ENCODE measurements around the gene MSN.
"Not testable (repeated sequence)": the region's sequence is repeated elsewhere in the genome, so short reads cannot be mapped to it uniquely, and the experiment has no call there.

MSN gene

GRCh38 chrX:65758505-65758904 is 91.1 kb downstream of the MSN start:
- H2BK120ac ChIP-seq (ENCODE audit: insufficient read depth, low read length, poor library complexity): no peak overlapping the region
- no peak overlapping the region for H3K4me2 ChIP-seq (ENCODE audit: low read length)
- no peak overlapping the region for H3K18ac ChIP-seq (ENCODE audit: low read length)
- H4K91ac ChIP-seq (ENCODE audit: low read depth, low read length): no peak overlapping the region
- H4K8ac ChIP-seq (ENCODE audit: low read depth, low read length): no peak overlapping the region
- no peak overlapping the region for H3K23ac ChIP-seq (ENCODE audit: low read length)
- no peaks in the 10 kb centered on the region for H3K9me3 ChIP-seq (ENCODE audit: insufficient read depth, low read depth, low read length)
- H4K12ac ChIP-seq (ENCODE audit: low read depth, low read length): no peak overlapping the region
- no peak overlapping the region for H2AFZ ChIP-seq (ENCODE audit: insufficient read depth, low read length, poor library complexity)
- no peaks in the 10 kb centered on the region for H3K79me2 ChIP-seq (ENCODE audit: control insufficient read depth, insufficient read depth, low read length, poor library complexity)
- no peak overlapping the region for H3K4me3 ChIP-seq (ENCODE audit: low read depth, low read length)
- no peak overlapping the region for H3K27ac ChIP-seq (ENCODE audit: low read depth, low read length)
- H2BK5ac ChIP-seq (ENCODE audit: low read depth, low read length, poor library complexity): no peak overlapping the region
- WGBS (ENCODE audit: extremely low coverage, insufficient coverage, insufficient read length): no CpG with 5 or more reads among the region's 1 CpG
- no peak overlapping the region for H2AK5ac ChIP-seq (ENCODE audit: low read length)
- no peak overlapping the region for H3K4ac ChIP-seq (ENCODE audit: low read depth, low read length)
- H3K36me3 ChIP-seq (ENCODE audit: control insufficient read depth in 1 of 2, insufficient read depth in 2 of 2, low read length in 2 of 2): no peaks in the 10 kb centered on the region
- H3K9ac ChIP-seq (ENCODE audit: low read length): no peak overlapping the region
- H3K14ac ChIP-seq (ENCODE audit: low read length): no peak overlapping the region
- no peaks in the 10 kb centered on the region for H3K27me3 ChIP-seq (ENCODE audit: insufficient read depth, low read length)
- H2BK12ac ChIP-seq (ENCODE audit: low read length): no peak overlapping the region
- H3K4me1 ChIP-seq (ENCODE audit: control insufficient read depth in 1 of 2, insufficient read depth in 2 of 2, low read length in 2 of 2): no peaks in the 10 kb centered on the region
- no peaks in the 10 kb centered on the region for H3K79me1 ChIP-seq (ENCODE audit: low read length)
- no peak for DNase-seq

GRCh38 chrX:65759525-65759924 is 92.1 kb downstream of the MSN start:
- H2AK5ac ChIP-seq (ENCODE audit: low read length); H3K4me2 ChIP-seq (ENCODE audit: low read length); H3K79me2 ChIP-seq (ENCODE audit: control insufficient read depth, insufficient read depth, low read length, poor library complexity); H3K4ac ChIP-seq (ENCODE audit: low read depth, low read length); H3K23ac ChIP-seq (ENCODE audit: low read length); H2AFZ ChIP-seq (ENCODE audit: insufficient read depth, low read length, poor library complexity); H3K36me3 ChIP-seq (ENCODE audit: control insufficient read depth in 1 of 2, insufficient read depth in 2 of 2, low read length in 2 of 2); H4K12ac ChIP-seq (ENCODE audit: low read depth, low read length); H3K18ac ChIP-seq (ENCODE audit: low read length); H3K9me3 ChIP-seq (ENCODE audit: insufficient read depth, low read depth, low read length); H2BK120ac ChIP-seq (ENCODE audit: insufficient read depth, low read length, poor library complexity); H3K14ac ChIP-seq (ENCODE audit: low read length); H2BK5ac ChIP-seq (ENCODE audit: low read depth, low read length, poor library complexity); H3K79me1 ChIP-seq (ENCODE audit: low read length); H2BK12ac ChIP-seq (ENCODE audit: low read length); H3K4me3 ChIP-seq (ENCODE audit: low read depth, low read length); H3K27me3 ChIP-seq (ENCODE audit: insufficient read depth, low read length); H4K8ac ChIP-seq (ENCODE audit: low read depth, low read length); H3K4me1 ChIP-seq (ENCODE audit: control insufficient read depth in 1 of 2, insufficient read depth in 2 of 2, low read length in 2 of 2); DNase-seq; H4K91ac ChIP-seq (ENCODE audit: low read depth, low read length); H3K9ac ChIP-seq (ENCODE audit: low read length); H3K27ac ChIP-seq (ENCODE audit: low read depth, low read length): not testable (repeated sequence)
- no CpG with 5 or more reads among the region's 1 CpG for WGBS (ENCODE audit: extremely low coverage, insufficient coverage, insufficient read length)

- no peak overlapping the region for H4K91ac ChIP-seq (ENCODE audit: low read depth, low read length)
- H2BK5ac ChIP-seq (ENCODE audit: low read depth, low read length, poor library complexity): no peak overlapping the region
- no peaks in the 10 kb centered on the region for H3K27me3 ChIP-seq (ENCODE audit: insufficient read depth, low read length)
- H3K23ac ChIP-seq (ENCODE audit: low read length): no peak overlapping the region
- H3K18ac ChIP-seq (ENCODE audit: low read length): no peak overlapping the region
- no peaks in the 10 kb centered on the region for H3K79me2 ChIP-seq (ENCODE audit: control insufficient read depth, insufficient read depth, low read length, poor library complexity)
- no CpG with 5 or more reads among the region's 3 CpGs for WGBS (ENCODE audit: extremely low coverage, insufficient coverage, insufficient read length)
- no peaks in the 10 kb centered on the region for H3K4me1 ChIP-seq (ENCODE audit: control insufficient read depth in 1 of 2, insufficient read depth in 2 of 2, low read length in 2 of 2)
- no peak overlapping the region for H2BK12ac ChIP-seq (ENCODE audit: low read length)
- no peak overlapping the region for H3K4ac ChIP-seq (ENCODE audit: low read depth, low read length)
- H3K9ac ChIP-seq (ENCODE audit: low read length): no peak overlapping the region
- no peak overlapping the region for H4K12ac ChIP-seq (ENCODE audit: low read depth, low read length)
- no peak overlapping the region for H4K8ac ChIP-seq (ENCODE audit: low read depth, low read length)
- no peak overlapping the region for H2AK5ac ChIP-seq (ENCODE audit: low read length)
- H3K9me3 ChIP-seq (ENCODE audit: insufficient read depth, low read depth, low read length): no peaks in the 10 kb centered on the region
- H3K36me3 ChIP-seq (ENCODE audit: control insufficient read depth in 1 of 2, insufficient read depth in 2 of 2, low read length in 2 of 2): no peaks in the 10 kb centered on the region
- H3K27ac ChIP-seq (ENCODE audit: low read depth, low read length): no peak overlapping the region
- H3K4me3 ChIP-seq (ENCODE audit: low read depth, low read length): no peak overlapping the region
- H2BK120ac ChIP-seq (ENCODE audit: insufficient read depth, low read length, poor library complexity): no peak overlapping the region
- H2AFZ ChIP-seq (ENCODE audit: insufficient read depth, low read length, poor library complexity): no peak overlapping the region
- no peaks in the 10 kb centered on the region for H3K79me1 ChIP-seq (ENCODE audit: low read length)
- no peak overlapping the region for H3K14ac ChIP-seq (ENCODE audit: low read length)
- no peak overlapping the region for H3K4me2 ChIP-seq (ENCODE audit: low read length)
- DNase-seq: no peak
These were observed 102.3 kb downstream of the MSN start for GRCh38 chrX:65769564-65770292.

- Histone ChIP-seq H2AFZ (ENCODE audit: insufficient read depth, low read length, poor library complexity) (no peak overlapping the region), H3K36me3 (ENCODE audit: control insufficient read depth in 1 of 2, insufficient read depth in 2 of 2, low read length in 2 of 2) (no peaks in the 10 kb centered on the region), H3K9ac (ENCODE audit: low read length) (no peak overlapping the region), H3K27me3 (ENCODE audit: insufficient read depth, low read length) (no peaks in the 10 kb centered on the region), H2AK5ac (ENCODE audit: low read length) (no peak overlapping the region), H3K14ac (ENCODE audit: low read length) (no peak overlapping the region), H4K8ac (ENCODE audit: low read depth, low read length) (no peak overlapping the region), H3K4me2 (ENCODE audit: low read length) (no peak overlapping the region), H4K91ac (ENCODE audit: low read depth, low read length) (no peak overlapping the region), H3K79me2 (ENCODE audit: control insufficient read depth, insufficient read depth, low read length, poor library complexity) (no peaks in the 10 kb centered on the region), H4K12ac (ENCODE audit: low read depth, low read length) (no peak overlapping the region), H3K9me3 (ENCODE audit: insufficient read depth, low read depth, low read length) (no peaks in the 10 kb centered on the region), H3K4me3 (ENCODE audit: low read depth, low read length) (no peak overlapping the region), H2BK5ac (ENCODE audit: low read depth, low read length, poor library complexity) (no peak overlapping the region), H3K27ac (ENCODE audit: low read depth, low read length) (no peak overlapping the region), H3K79me1 (ENCODE audit: low read length) (no peaks in the 10 kb centered on the region), H3K4ac (ENCODE audit: low read depth, low read length) (no peak overlapping the region), H3K23ac (ENCODE audit: low read length) (no peak overlapping the region), H3K4me1 (ENCODE audit: control insufficient read depth in 1 of 2, insufficient read depth in 2 of 2, low read length in 2 of 2) (no peaks in the 10 kb centered on the region), H2BK12ac (ENCODE audit: low read length) (no peak overlapping the region), H2BK120ac (ENCODE audit: insufficient read depth, low read length, poor library complexity) (no peak overlapping the region), H3K18ac (ENCODE audit: low read length) (no peak overlapping the region)
- no CpG with 5 or more reads among the region's 5 CpGs for WGBS (ENCODE audit: extremely low coverage, insufficient coverage, insufficient read length)
- DNase-seq: no peak
These were observed 105.4 kb downstream of the MSN start for GRCh38 chrX:65772842-65773241.

Data from trophoblast cell (in vitro differentiated cells and primary cell).